K562 (cell line): ENCODE measurements around the gene ATE1. TPM values are rescaled to one million over a fixed set of nuclear protein-coding genes. Genes with fewer than 3 reads are reported as not detected.

Experiments
- ATAC-seq: fragments of 200-7000 bp; cut with Tn5 transposase; 3 replicates; pipeline ENCODE4 v1.9.1; 2020; ENCODE audit warnings: moderate library complexity
- BruUV-seq: library from RNA; stranded (reverse); fragments of 400-500 nt; replicated peaks from 2 replicates; lab custom pipeline; 2021; lab: Mats Ljungman, UMichigan
- CTCF ChIA-PET: fragments of 300-600 bp; formaldehyde crosslinking; extraction: SDS; loops from one replicate; lab custom pipeline; 2021; ENCODE audit warnings: low intra/inter-chr PET ratio; lab: Yijun Ruan, JAX
- POLR2A ChIA-PET: fragments of 300-600, 350-650 bp; sonication (Branson Sonifier 250); formaldehyde crosslinking; extraction: SDS; loops from one replicate; lab custom pipeline; 2021; ENCODE audit warnings: antibody characterized with exemption, inconsistent platforms; lab: Yijun Ruan, JAX
- DNase-seq, 4 experiments: peaks; one replicate each; pipeline versions ENCODE4 v3.0.0 to v3.0.0-alpha.2; 2011 to 2018; ENCODE audit warnings: low spot score in 3 of 4, mixed read lengths in 3 of 4; ENCODE audit errors: extremely low read depth in 1 of 4
- FAIRE-seq: peaks from 2 replicates; lab custom pipeline; 2011; peaks lifted over from hg19 to GRCh38; lab: Jason Lieb, UNC
- H2AFZ ChIP-seq: 2 replicates; pipeline ENCODE4 v1.6.0; 2011; ENCODE audit warnings: low read depth, low read length, control low read depth, inconsistent platforms
- H3K27ac ChIP-seq: fragments of 200-600 bp; 3 replicates; pipeline ENCODE4 v1.8.0; 2011; ENCODE audit warnings: low read depth, mild to moderate bottlenecking, control low read depth, inconsistent platforms, low read length, moderate library complexity, mixed read lengths; ENCODE audit errors: extremely low read depth
- H3K27me3 ChIP-seq, 2 experiments: fragments of 300-600 bp in 1 of 2; 2 replicates in 1 of 2; 3 replicates in 1 of 2; pipeline versions ENCODE4 v1.6.0 to v1.8.0; 2011; ENCODE audit warnings: inconsistent platforms in 2 of 2, low read length in 2 of 2, mild to moderate bottlenecking in 1 of 2, mixed read lengths in 1 of 2, moderate library complexity in 1 of 2; ENCODE audit not compliant: control insufficient read depth in 2 of 2, insufficient read depth in 2 of 2
- H3K36me3 ChIP-seq: fragments of 300-600 bp; 3 replicates; pipeline ENCODE4 v1.8.0; 2011; ENCODE audit warnings: mild to moderate bottlenecking, low read length, inconsistent platforms; ENCODE audit not compliant: control insufficient read depth, insufficient read depth
- H3K4me1 ChIP-seq, 2 experiments: fragments of 200-600 bp in 1 of 2; replicated peaks in 1 of 2; 2 replicates in 1 of 2; 3 replicates in 1 of 2; pipeline versions ENCODE4 v1.5.1 to v1.8.0; 2011; ENCODE audit warnings: inconsistent platforms in 2 of 2, low read length in 2 of 2, mild to moderate bottlenecking in 1 of 2, mixed read lengths in 1 of 2, moderate library complexity in 1 of 2; ENCODE audit not compliant: control insufficient read depth in 2 of 2, insufficient read depth in 2 of 2
- H3K4me2 ChIP-seq: 2 replicates; pipeline ENCODE4 v1.6.1; 2011; ENCODE audit warnings: low read length, control low read depth, inconsistent platforms, mixed read lengths; ENCODE audit not compliant: insufficient read depth
- H3K4me3 ChIP-seq: fragments of 200-600 bp; sonication (generic), shearing (Covaris generic); 2 replicates; pipeline ENCODE4 v1.5.1; 2016; ENCODE audit warnings: control low read depth, inconsistent platforms
- H3K79me2 ChIP-seq: fragments of 200-600 bp; 3 replicates; pipeline ENCODE4 v1.8.0; 2011; ENCODE audit warnings: low read length, inconsistent platforms; ENCODE audit not compliant: control insufficient read depth, insufficient read depth
- H3K9ac ChIP-seq, 2 experiments: 2 replicates each; pipeline versions ENCODE4 v1.6.0 to v1.6.1; 2011; ENCODE audit warnings: low read depth in 2 of 2, low read length in 2 of 2, control low read depth in 1 of 2, inconsistent platforms in 1 of 2, mild to moderate bottlenecking in 1 of 2, mixed read lengths in 1 of 2; ENCODE audit not compliant: insufficient read depth in 1 of 2
- H3K9me1 ChIP-seq: one replicate; pipeline ENCODE4 v1.6.0; 2011; ENCODE audit warnings: inconsistent platforms, mild to moderate bottlenecking, low read length, moderate library complexity; ENCODE audit not compliant: control insufficient read depth, insufficient read depth
- H3K9me3 ChIP-seq: replicated peaks from 2 replicates; pipeline ENCODE4 v1.5.1; 2011; ENCODE audit warnings: low read depth, low read length, inconsistent platforms; ENCODE audit not compliant: control insufficient read depth, insufficient read depth
- H4K20me1 ChIP-seq: replicated peaks from 2 replicates; pipeline ENCODE4 v1.6.1; 2011; ENCODE audit warnings: low read length, inconsistent platforms, mixed read lengths; ENCODE audit not compliant: control insufficient read depth, insufficient read depth
- BRF1 ChIP-seq: IDR thresholded peaks from 3 replicates; pipeline ENCODE4 v1.6.1; 2011; ENCODE audit warnings: borderline replicate concordance, mild to moderate bottlenecking; ENCODE audit not compliant: insufficient read length; ENCODE audit errors: extremely low read depth
- PHB2 ChIP-seq: fragments of 450-650 bp; IDR thresholded peaks from 2 replicates; pipeline ENCODE4 v1.6.1; 2017; ENCODE audit warnings: low read depth
- POLR2G ChIP-seq: fragments of 200-400 bp; formaldehyde crosslinking; IDR thresholded peaks from 2 replicates; pipeline ENCODE4 v1.6.1; 2017; ENCODE audit warnings: low read depth, mild to moderate bottlenecking, antibody characterized with exemption, low read length, moderate library complexity
- ZKSCAN1 ChIP-seq: fragments of 150-350 bp; IDR thresholded peaks from 2 replicates; pipeline ENCODE4 v1.6.1; 2016; ENCODE audit warnings: low read depth, low read length
- ZNF175 ChIP-seq: fragments of 200-800 bp; sonication (Bioruptor generic); IDR thresholded peaks from 2 replicates; pipeline ENCODE4 v1.6.1; 2016; ENCODE audit warnings: low read depth, mild to moderate bottlenecking, missing genetic modification characterization, missing compliant biosample characterization
- WGBS: fragments of 100-300 bp; shearing (Covaris generic); methylation state at CpG from one replicate; pipeline ENCODE4 v1.1.6; 2016; ENCODE audit warnings: low coverage, mixed read lengths; ENCODE audit not compliant: insufficient coverage; ENCODE audit errors: missing lambda C conversion rate; 5-methylcytosine and 5-hydroxymethylcytosine counted together
- in situ Hi-C: fragments of 300-500 bp; cut with MboI; formaldehyde crosslinking; loops from 4 replicates; pipeline ENCODE4 v1.15.0; 2018; ENCODE audit warnings: inconsistent platforms, mixed read lengths
- intact Hi-C: fragments of 100-400 bp; cut with micrococcal nuclease; formaldehyde crosslinking; loops from 2 replicates; pipeline ENCODE4 v1.14.2; 2022
- polyA plus RNA-seq, 8 experiments: library from polyadenylated mRNA; depleted of rRNA in 4 of 8; stranded (reverse) in 5 of 8; unstranded in 3 of 8; fragments of >200 nt; fragmentation: Nextera tagmentation in 2 of 8; fragmentation: Illumina TruSeq in 1 of 8; extraction: Ambion mirVana in 2 of 8; extraction: Trizol in 1 of 8; gene quantifications; 2 replicates each; pipeline versions ENCODE4 v1.2.1 to v1.2.3, GENCODE V29; 2011 to 2014; ENCODE audit warnings: inconsistent platforms in 1 of 8, missing spikeins in 1 of 8
- total RNA-seq, 7 experiments: library from RNA; depleted of rRNA in 6 of 7; stranded (reverse); fragments of >200 nt in 6 of 7; fragmentation: Illumina TruSeq in 2 of 7; extraction: Trizol in 2 of 7; gene quantifications; 2 replicates each; pipeline versions ENCODE4 v1.2.1 to v1.2.3, GENCODE V29; 2011 to 2021; ENCODE audit warnings: low replicate concordance in 1 of 7
- TF ChIP-seq, protein P1 (sequence below): fragments of 250-450 bp; sonication (Bioruptor Pico); IDR thresholded peaks from 2 replicates; pipeline ENCODE4 v1.4.0; 2020; ENCODE audit warnings: borderline replicate concordance
- TF ChIP-seq, protein P2 (sequence below): fragments of 150-350 bp; conservative IDR thresholded peaks from 2 replicates; pipeline ENCODE4 v1.6.1; 2014; ENCODE audit warnings: low read length
- TF ChIP-seq, protein P3 (sequence below), 2 experiments: fragments of 450-650 bp; IDR thresholded peaks; 2 replicates each; pipeline ENCODE4 v1.6.1; 2016; ENCODE audit warnings: mild to moderate bottlenecking in 2 of 2, borderline replicate concordance in 1 of 2, low read depth in 1 of 2, moderate library complexity in 1 of 2

ATE1 gene
- total and polyA plus RNA-seq, 9 of the 15 experiments (the other 6 are each of a cell fraction or from before 2014, with no cell fraction given), result 3.0 to 14.2 (median 8.8) TPM

DNA sequence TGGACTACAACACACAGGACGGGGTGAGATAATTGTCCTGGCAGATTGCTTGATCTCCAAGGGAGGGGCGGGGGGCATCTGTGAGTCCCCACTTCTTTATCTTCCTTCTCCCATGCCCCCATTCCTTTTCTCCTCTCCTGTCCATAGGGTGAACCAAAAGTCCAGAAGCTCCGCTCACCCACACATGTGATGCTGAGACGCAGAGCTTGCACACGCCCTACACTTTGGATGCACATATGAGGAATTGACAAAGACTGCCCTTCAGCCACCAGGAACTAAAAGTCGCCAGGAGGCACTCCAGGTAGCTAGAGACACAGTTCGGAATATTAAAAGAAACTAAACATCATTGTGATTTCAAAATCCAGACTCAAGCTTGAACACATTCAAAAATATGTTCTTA is 216.9 kb downstream of the ATE1 start (continued):
- TF ChIP-seq BRF1, result no peak
- TF ChIP-seq, protein P1, sequence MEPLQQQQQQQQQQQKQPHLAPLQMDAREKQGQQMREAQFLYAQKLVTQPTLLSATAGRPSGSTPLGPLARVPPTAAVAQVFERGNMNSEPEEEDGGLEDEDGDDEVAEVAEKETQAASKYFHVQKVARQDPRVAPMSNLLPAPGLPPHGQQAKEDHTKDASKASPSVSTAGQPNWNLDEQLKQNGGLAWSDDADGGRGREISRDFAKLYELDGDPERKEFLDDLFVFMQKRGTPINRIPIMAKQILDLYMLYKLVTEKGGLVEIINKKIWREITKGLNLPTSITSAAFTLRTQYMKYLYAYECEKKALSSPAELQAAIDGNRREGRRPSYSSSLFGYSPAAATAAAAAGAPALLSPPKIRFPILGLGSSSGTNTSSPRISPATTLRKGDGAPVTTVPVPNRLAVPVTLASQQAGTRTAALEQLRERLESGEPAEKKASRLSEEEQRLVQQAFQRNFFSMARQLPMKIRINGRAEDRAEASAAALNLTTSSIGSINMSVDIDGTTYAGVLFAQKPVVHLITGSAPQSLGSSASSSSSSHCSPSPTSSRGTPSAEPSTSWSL, result no peak
- no peak for TF ChIP-seq ZNF175 (CRISPR knock-in tag)
- no peak for TF ChIP-seq POLR2G
- no peak for TF ChIP-seq PHB2

DNA sequence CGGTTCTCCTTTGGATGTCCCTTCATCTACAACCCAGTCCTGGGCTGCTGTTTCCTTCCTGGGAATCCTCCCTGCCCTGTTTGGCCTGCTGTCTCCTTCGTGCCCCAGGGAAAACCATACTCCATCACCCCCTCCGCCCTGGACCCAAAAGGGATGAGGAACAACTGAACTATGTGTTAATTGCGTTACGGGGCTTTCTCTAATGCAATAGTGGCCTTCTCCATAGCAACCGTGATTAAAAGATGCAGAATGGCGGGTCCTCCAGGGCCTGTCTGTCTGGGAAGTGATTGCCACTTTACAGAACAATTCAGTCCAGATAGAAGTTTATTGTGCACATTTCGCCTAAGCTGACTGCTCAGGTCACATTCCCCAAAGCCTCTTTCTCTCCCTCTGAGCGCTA is 217.6 kb downstream of the ATE1 start:
- Histone ChIP-seq H3K27ac (no peak overlapping the region), H3K9me1 (no peaks in the 10 kb centered on the region), H3K27me3 (peaks cover 0 to 4% of the 10 kb centered on the region in 2 experiments; a peak in 2 of 5 replicates), H3K4me1 (no peaks in the 10 kb centered on the region), H3K79me2 (no peaks in the 10 kb centered on the region), H4K20me1 (no peaks in the 10 kb centered on the region), H3K4me2 (no peak overlapping the region), H3K4me3 (no peak overlapping the region), H3K9me3 (no peaks in the 10 kb centered on the region), H3K9ac (no peak overlapping the region), H3K36me3 (no peaks in the 10 kb centered on the region), H2AFZ (no peak overlapping the region)
- FAIRE-seq (no peak), ATAC-seq (no peak), DNase-seq (no peak)
- in situ Hi-C loops (no loop called here), intact Hi-C loops (no loop called here)
- CTCF ChIA-PET, result no interaction called here
- 2% methylated on average over 9 of the region's 9 CpGs for WGBS
- BruUV-seq, result no TSS peak
- POLR2A ChIA-PET, result interaction anchor here (0.6 to 0.8 kb wide), 2 partner anchors 22 to 1058 kb away, joined by 3 read pairs; no protein-coding TSS in a partner anchor
- TF ChIP-seq, protein P2, sequence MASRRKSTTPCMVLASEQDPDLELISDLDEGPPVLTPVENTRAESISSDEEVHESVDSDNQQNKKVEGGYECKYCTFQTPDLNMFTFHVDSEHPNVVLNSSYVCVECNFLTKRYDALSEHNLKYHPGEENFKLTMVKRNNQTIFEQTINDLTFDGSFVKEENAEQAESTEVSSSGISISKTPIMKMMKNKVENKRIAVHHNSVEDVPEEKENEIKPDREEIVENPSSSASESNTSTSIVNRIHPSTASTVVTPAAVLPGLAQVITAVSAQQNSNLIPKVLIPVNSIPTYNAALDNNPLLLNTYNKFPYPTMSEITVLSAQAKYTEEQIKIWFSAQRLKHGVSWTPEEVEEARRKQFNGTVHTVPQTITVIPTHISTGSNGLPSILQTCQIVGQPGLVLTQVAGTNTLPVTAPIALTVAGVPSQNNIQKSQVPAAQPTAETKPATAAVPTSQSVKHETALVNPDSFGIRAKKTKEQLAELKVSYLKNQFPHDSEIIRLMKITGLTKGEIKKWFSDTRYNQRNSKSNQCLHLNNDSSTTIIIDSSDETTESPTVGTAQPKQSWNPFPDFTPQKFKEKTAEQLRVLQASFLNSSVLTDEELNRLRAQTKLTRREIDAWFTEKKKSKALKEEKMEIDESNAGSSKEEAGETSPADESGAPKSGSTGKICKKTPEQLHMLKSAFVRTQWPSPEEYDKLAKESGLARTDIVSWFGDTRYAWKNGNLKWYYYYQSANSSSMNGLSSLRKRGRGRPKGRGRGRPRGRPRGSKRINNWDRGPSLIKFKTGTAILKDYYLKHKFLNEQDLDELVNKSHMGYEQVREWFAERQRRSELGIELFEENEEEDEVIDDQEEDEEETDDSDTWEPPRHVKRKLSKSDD, result no peak
- no peak for TF ChIP-seq ZKSCAN1
- TF ChIP-seq, protein P3, sequence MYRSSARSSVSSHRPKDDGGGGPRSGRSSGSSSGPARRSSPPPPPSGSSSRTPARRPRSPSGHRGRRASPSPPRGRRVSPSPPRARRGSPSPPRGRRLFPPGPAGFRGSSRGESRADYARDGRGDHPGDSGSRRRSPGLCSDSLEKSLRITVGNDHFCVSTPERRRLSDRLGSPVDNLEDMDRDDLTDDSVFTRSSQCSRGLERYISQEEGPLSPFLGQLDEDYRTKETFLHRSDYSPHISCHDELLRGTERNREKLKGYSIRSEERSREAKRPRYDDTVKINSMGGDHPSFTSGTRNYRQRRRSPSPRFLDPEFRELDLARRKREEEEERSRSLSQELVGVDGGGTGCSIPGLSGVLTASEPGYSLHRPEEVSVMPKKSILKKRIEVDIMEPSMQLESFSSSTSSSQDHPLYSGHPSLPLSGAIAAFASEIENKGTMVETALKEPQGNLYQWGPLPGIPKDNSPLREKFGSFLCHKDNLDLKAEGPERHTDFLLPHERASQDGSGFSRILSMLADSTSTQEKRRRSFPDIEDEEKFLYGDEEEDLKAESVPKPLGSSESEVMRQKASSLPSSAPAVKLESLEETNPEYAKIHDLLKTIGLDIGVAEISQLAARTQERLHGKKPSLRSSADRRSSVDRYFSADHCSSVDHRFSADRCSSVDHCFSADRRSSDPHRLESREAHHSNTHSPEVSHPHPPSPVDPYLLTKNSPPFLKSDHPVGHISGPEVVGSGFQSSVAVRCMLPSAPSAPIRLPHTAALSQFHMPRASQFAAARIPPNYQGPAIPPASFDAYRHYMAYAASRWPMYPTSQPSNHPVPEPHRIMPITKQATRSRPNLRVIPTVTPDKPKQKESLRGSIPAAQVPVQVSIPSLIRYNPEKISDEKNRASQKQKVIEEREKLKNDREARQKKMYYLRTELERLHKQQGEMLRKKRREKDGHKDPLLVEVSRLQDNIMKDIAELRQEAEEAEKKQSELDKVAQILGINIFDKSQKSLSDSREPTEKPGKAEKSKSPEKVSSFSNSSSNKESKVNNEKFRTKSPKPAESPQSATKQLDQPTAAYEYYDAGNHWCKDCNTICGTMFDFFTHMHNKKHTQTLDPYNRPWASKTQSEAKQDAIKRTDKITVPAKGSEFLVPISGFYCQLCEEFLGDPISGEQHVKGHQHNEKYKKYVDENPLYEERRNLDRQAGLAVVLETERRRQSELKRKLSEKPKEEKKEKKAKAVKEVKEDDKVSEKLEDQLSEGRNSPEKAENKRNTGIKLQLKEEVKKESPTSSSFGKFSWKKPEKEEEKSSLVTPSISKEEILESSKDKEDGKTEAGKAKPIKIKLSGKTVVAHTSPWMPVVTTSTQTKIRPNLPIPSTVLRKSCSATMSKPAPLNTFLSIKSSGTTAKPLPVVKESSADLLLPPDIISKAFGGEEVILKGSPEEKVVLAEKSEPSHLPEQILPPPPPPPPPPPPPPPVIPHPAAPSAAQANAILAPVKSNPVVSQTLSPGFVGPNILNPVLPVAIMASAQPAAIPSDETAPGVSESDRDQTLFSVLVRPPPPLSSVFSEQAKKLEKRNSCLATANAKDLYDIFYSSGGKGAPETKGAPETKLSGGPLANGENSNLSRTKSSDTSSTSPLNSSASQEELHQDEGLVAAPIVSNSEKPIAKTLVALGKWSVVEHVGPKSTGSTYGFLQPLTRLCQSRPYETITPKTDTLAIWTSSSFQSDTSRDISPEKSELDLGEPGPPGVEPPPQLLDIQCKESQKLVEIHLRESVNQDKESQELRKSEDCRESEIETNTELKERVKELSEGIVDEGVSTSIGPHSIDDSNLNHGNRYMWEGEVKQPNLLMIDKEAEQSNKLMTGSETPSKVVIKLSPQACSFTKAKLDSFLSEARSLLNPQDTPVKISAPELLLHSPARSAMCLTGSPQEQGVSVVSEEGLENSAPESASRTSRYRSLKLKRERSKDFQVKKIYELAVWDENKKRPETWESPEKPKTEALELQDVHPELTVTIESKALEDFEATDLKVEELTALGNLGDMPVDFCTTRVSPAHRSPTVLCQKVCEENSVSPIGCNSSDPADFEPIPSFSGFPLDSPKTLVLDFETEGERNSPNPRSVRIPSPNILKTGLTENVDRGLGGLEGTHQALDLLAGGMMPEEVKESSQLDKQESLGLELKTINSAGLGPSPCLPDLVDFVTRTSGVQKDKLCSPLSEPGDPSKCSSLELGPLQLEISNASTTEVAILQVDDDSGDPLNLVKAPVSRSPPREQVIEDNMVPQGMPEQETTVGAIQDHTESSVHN (IDR thresholded peaks at IDR 0.05; ENCODE audit: borderline replicate concordance in 1 of 2, low read depth in 1 of 2), result no peak
